GM19025 (cell line): ENCODE results near the gene SLC30A2.

ENCODE experiments used
- ATAC-seq: cut with Tn5 transposase; IDR thresholded peaks from one replicate; pipeline ENCODE4 v1.9.1; 2021; ENCODE audit warnings: mild to moderate bottlenecking, low read depth, moderate library complexity; ENCODE audit not compliant: unreplicated experiment

Gene SLC30A2

GRCh38 chr1:26070963-26071342 lies 25.0 kb upstream of the SLC30A2 start:
- ATAC-seq = no peak

GRCh38 chr1:26070296-26070962 lies 24.5 kb upstream of the SLC30A2 start:
- no peak for ATAC-seq

GRCh38 chr1:26069941-26070295 lies 24.0 kb upstream of the SLC30A2 start:
- no peak for ATAC-seq

DNA sequence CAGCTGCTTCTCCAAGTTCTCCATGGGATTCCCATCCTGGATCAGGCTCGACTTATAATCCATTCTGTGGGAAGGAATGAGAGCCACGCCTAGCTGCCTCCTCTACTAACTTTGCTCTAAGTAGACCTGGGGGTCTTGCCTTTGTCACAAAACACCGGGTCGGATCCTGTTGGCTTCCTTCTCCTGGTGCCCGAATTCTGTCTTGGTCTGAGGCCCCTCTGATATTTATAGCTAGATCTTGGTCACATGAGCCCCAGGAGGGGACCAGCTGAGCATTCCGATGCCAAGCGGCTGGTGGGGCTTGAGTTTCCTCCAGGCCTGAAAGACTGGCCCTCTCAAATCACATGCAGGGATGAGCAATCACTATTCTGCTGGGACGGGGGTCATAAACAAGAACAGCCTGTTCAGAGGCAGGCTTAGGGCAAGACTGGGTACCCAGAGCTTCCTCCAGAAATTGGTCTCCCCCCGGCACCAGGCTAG lies 21.6 kb upstream of the SLC30A2 start, which contains the start of gene TRIM63:
Gene TRIM63, minus strand, starts transcription at position 199 of the 480 bp plus-strand sequence. Its CDS starts 136 bp downstream, at position 63.
- no peak for ATAC-seq

GRCh38 chr1:26066857-26067256 lies 20.9 kb upstream of the SLC30A2 start:
- no peak for ATAC-seq

DNA sequence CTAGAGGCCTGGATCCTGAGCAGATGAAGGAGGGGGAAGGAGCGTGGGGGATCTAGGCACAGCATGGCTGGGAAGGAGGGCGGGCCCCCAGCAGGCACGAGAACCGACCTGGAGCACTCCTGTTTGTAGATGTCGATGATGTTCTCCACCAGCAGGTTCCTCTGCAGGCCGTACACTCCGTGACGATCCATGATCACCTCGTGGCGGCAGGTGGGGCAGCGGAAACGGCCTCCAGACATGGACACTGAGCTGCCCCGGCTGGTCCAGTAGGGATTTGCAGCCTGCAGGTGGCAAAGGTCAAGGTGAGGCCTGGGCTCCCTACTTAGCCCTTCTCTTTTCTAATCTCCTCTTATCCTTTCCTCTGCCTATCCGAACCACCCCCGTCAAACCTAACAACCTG lies 20.2 kb upstream of the SLC30A2 start:
- ATAC-seq = no peak

- ATAC-seq = no peak
Observed at GRCh38 chr1:26064553-26064952, 18.6 kb upstream of the SLC30A2 start.

DNA sequence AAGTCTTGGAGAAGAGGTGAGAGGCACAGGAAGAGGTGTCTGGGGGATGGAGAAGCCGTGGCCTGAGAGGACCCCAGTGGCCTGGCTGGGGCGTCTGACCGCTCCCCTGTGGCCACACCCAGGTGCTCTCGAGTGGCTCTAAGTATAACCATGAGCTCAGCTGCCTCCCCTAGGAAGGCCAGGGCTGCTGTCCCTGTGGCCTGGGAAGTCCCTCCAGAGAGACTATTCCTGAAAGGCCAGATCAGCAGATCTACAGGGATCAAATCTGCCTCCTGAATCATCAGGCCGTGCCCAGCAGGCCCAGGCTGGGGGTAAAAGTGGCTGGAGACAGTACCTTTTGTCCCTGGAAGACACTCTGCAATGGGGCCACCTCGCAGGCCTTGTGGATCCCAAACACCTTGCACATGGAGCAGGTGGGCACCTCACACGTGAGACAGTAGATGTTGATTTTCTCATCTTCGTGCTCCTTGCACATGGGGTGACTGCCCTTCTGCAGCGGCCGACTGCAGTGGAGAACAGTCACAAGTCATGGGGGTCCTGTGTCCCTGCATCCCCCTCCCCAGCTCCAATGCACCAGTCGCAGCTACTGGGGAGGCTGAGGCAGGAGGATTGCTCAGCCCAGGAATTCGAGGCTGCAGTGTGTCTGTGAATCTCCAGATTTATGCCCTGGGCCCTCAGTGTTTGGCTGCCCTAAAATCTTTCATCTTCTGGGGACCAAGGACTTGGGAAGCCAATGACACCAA lies 15.1 kb upstream of the SLC30A2 start:
- no peak for ATAC-seq

DNA sequence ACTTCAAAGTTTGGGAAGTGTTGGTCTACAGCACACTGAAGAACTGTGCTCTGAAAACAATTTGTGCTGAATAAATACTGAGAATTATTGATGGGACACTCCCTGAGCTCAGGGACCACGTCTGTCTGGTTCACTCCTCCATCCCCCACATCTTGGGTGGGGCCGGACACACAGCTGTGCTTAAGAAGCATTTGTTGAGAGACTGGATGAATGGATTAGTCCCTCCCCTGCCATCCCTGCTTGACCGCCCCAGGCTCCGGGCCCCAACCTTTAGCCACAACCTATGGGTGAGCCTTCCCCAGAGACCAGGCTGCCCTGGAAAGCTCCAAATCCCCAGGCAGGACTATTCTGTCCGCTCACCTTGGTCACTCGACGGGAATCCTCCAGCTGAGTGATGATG lies 14.0 kb upstream of the SLC30A2 start:
- no peak for ATAC-seq

DNA sequence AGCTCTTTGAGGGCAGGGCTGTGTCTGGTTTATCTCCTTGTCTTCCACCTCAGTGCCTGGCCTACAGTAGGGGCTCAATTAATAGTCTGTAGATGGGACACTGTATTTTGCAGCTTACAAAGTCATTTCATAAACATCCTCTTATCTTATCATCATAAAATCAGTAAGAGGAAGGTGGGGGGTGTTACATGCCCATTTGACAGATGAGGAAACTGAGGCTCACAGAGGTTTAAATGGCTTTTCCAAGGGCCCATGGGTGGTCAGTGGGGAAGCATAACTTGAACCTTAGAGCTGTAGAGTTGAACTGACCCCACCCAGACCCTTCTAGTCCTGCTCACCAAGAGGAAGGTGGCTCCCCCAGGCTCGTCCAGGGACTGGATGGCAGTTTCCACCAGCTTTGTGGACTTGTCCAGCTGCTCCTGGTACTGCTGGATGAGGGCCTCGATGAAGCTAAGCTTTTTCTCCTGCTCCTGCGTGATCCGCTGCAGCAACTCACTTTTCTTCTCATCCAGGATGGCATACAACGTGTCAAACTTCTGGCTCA lies 12.2 kb upstream of the SLC30A2 start:
- ATAC-seq = no peak

DNA sequence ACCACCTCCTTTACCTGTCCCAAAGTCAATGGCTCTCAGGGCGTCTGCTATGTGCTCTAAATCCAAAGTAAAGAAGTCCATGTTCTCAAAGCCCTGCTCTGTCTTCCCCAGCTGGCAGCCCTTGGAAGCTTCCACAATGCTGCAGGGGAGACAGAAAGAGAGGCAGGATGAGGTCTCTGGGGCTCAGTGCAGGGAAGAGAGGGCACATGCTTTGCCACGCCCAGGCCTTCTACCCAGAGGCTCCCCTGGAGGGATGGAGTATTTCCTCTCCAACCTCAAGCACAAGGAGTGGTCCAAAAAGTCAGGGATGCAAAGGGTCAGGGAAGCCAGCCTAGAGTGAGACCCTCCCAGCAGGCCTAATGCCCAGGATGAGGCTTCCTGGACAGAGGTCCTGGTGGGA lies 11.3 kb upstream of the SLC30A2 start:
- ATAC-seq = no peak

DNA sequence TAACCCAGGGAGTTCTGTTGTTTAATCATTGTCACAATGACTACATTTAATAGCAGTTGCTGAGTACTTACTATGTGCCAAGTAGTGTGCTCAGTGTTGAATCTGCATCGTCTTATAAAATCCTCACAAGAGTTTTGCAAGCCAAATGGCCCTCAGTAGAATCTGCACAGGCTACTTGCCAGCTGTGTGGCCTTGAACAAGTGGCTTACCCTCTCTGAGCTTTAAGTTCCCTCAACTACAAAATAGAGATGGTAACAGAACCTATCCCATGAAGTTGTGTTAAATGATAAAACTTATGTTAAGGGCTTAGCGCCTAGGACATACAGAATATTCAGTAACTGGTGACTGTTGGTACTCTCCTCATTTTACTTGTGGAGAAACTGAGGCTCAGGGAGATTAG lies 9.1 kb upstream of the SLC30A2 start:
- no peak for ATAC-seq

DNA sequence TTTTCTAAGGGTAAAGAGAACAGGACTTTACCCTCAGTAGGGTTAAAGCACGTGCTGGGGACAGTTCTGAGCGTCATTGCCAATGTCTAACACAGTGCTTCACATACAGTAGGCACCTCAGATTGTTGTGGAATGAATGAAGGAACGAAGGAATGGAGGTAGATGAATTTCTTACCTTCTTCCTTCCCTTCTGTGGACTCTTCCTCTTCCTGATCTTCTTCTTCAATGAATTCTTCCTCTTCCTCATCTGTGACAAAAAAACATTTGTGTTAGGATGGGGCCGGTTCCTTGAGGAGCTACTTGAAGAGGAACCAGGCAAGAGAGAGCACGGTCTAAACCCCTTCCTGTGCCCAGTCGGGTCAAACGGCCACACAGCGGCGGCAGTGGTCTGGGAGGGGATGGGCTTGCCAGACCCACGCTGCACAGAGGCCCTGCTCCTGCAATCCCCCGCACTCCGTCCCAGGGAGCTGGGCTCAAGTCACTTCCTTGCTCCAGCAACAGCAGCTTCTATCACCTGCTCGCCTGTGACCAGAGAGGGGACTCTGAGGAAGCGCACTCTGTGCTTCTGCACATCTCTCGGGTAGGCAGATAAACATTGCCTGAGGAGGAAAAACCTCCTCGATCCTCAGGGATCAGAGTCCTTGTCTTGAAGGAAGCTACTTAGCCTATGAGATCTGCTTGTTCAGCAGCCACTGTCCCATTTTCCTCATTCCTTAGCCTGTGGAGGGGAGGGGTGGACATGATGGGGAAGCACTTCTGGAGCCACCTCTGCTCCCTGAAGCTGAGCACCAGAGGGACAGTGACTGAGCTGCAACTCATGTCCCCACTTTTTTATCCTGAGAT lies 8.0 kb upstream of the SLC30A2 start:
- ATAC-seq = no peak

DNA sequence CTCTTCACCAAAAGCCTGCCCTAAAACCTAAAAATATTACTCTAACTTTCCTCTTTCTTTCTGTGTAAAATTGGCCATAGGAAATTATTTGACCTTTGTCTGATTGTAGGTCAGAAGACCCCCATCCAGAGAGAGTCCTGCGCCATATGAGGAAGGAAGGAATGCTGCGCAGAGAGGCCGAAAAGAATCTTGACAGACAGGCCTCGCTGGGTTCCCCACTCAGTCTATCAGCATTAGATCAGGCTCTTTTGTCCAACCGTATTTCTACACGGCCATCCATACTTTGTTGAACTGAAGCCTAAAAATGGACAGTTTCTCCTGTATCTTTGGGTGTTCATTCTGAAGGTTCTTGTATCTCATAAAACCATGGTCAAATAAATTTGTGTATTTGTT lies 4.3 kb upstream of the SLC30A2 start:
- no peak for ATAC-seq

DNA sequence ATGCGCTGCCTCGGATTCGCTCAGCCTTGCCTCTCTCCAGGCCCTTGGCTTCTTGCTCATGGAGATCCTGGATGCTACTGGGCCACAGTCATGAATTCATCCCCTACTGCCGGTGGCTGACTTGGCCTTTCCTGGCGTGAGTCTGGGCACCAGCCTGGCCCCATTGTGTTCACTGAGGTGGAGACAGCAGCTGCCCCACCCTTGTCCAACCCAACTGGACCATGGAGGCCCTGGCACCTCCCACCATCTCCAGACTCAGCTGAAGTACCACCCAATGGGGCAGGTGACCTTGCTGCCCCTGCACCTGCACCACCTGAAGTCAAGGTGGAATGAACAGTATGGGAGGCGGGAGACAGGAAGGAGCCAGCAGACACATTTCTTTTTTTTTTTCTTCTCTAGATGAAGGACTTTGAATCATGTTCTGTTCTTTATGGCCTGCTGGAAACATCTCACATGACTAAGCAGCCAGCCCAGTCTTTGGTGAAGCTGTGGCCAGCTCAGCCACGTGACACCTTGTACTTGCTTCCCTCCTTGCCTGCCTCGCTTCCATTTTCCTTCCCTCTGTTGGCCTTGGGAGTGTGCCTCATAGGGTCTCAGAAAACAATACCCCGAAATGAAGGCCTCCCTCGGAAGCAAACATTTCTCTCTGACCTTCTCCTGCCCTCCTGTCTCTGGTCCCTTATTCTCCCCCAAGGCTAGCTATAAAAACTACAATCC lies 3.8 kb upstream of the SLC30A2 start:
- no peak for ATAC-seq

DNA sequence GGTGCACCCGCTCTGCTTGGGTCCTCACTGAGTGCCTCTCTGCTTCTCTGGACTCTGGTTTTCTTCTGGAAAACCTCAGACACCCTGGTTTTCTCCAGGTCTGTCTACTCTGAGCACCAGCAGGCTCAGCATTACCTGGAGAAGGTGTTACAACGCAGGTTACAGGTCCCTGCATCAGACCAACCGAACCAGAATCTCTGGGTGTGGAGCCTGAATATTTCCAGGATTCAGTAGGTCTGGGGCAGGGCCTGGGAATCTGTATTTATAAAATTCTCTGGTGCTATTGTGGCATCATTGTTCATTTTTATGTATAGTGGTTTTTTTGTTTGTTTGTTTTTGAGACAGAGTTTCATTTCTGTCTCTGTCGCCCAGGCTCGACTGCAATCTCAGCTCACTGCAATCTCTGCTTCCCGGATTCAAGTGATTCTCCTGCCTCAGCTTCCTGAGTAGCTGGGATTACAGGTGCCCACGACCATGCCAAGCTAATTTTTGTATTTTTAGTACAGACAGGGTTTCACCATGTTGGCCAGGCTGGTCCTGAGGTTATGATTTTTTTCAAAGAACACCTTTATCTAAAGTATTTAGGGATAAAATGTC lies 1.5 kb upstream of the SLC30A2 start:
- no peak for ATAC-seq

GRCh38 chr1:26046246-26047095 lies 553 bp upstream of the SLC30A2 start:
- no peak for ATAC-seq

DNA sequence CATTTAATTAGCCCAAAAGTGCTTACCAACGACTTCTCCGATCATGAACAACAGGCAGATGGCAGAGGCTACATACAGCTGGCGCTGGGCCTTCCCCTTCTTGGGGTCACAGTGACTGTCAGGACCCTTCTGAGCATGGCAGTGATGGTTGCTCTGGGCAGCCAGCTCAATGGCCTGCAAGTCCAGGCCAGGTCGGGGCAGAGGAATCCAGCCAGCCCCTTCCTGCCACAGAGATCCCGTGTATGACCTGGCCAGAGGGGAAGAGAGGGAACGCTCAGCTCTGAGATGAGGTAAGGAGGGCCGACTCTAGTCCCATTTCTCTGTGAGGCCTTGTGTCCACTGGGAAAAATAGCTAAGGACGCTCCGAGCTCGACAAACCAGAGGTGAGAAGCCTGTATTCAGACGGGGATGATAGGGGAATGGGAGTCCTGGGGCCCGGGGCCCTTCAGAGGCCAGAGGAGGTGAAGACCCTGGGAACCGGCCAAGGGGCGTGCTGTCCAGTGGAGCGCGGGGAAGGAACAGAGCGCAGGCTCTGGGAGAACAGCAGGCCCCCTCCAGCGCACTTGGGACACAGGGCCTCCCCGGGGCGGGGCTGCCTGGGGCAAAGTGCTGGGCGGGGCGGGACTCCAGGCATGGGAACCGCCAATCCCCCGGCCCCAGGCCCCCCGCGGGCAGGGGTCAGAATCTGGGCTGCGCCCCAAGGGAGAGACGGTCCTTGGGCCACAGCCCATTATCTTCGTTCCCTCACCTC lies 772 bp downstream of the SLC30A2 start:
- no peak for ATAC-seq
